IMR-90 (cell line): ENCODE data around the gene TMC1. TPM values are rescaled to one million over a fixed set of nuclear protein-coding genes. Genes with fewer than 3 reads are reported as not detected.

ENCODE experiments used
- ATAC-seq: fragments of 200-7000 bp; cut with Tn5 transposase; 2 replicates; pipeline ENCODE4 v1.9.1; 2020; ENCODE audit warnings: low read depth, mild to moderate bottlenecking, moderate library complexity
- BruUV-seq: library from RNA; stranded (reverse); fragments of 400-500 nt; replicated peaks from 2 replicates; lab custom pipeline; 2021; lab: Mats Ljungman, UMichigan
- CTCF ChIA-PET: fragments of 300-600 bp; formaldehyde crosslinking; extraction: SDS; loops from one replicate; lab custom pipeline; 2021; ENCODE audit warnings: antibody characterized with exemption; lab: Yijun Ruan, JAX
- POLR2A ChIA-PET: fragments of 300-600 bp; sonication (Branson Sonifier 250); formaldehyde crosslinking; loops from one replicate; lab custom pipeline; 2022; ENCODE audit warnings: antibody characterized with exemption; ENCODE audit not compliant: unreplicated experiment; lab: Charles Lee
- DNase-seq: peaks from one replicate; pipeline ENCODE4 v3.0.0; 2013
- H2AFZ ChIP-seq: replicated peaks from 2 replicates; pipeline ENCODE3; 2013; ENCODE audit warnings: low read length, mild to moderate bottlenecking; ENCODE audit not compliant: poor library complexity
- H2AK5ac ChIP-seq: 2 replicates; pipeline ENCODE4 v1.6.1; 2013; ENCODE audit warnings: low read depth, low read length, inconsistent platforms
- H2AK9ac ChIP-seq: replicated peaks from 2 replicates; pipeline ENCODE3; 2013; ENCODE audit warnings: mild to moderate bottlenecking, low read depth, low read length, moderate library complexity; ENCODE audit not compliant: poor library complexity
- H2BK120ac ChIP-seq: 2 replicates; pipeline ENCODE4 v1.6.1; 2013; ENCODE audit warnings: low read depth, low read length, inconsistent platforms
- H2BK15ac ChIP-seq: 3 replicates; pipeline ENCODE4 v1.6.1; 2013; ENCODE audit warnings: low read depth, low read length, inconsistent platforms
- H2BK20ac ChIP-seq: 2 replicates; pipeline ENCODE4 v1.6.1; 2013; ENCODE audit warnings: low read depth, mild to moderate bottlenecking, inconsistent platforms, low read length, moderate library complexity
- H2BK5ac ChIP-seq: 2 replicates; pipeline ENCODE4 v1.6.1; 2013; ENCODE audit warnings: mild to moderate bottlenecking, low read depth, low read length, inconsistent platforms; ENCODE audit not compliant: poor library complexity, severe bottlenecking
- H3K14ac ChIP-seq: replicated peaks from 2 replicates; pipeline ENCODE4 v1.6.1; 2013; ENCODE audit warnings: low read depth, low read length, inconsistent platforms
- H3K18ac ChIP-seq: 2 replicates; pipeline ENCODE4 v1.6.1; 2013; ENCODE audit warnings: low read depth, low read length, control low read depth
- H3K23ac ChIP-seq: 2 replicates; pipeline ENCODE4 v1.6.1; 2013; ENCODE audit warnings: low read depth, low read length, inconsistent platforms
- H3K27ac ChIP-seq: 2 replicates; pipeline ENCODE4 v1.5.1; 2013; ENCODE audit warnings: mild to moderate bottlenecking, control low read depth, low read length; ENCODE audit not compliant: insufficient read depth
- H3K27me3 ChIP-seq: 2 replicates; pipeline ENCODE4 v1.6.1; 2013; ENCODE audit warnings: low read length; ENCODE audit not compliant: control insufficient read depth, insufficient read depth
- H3K36me3 ChIP-seq: 2 replicates; pipeline ENCODE4 v1.6.1; 2013; ENCODE audit warnings: low read length, mixed read lengths; ENCODE audit not compliant: control insufficient read depth, insufficient read depth
- H3K4ac ChIP-seq: 2 replicates; pipeline ENCODE4 v1.6.1; 2013; ENCODE audit warnings: low read depth, low read length, inconsistent platforms
- H3K4me1 ChIP-seq: 2 replicates; pipeline ENCODE4 v1.6.1; 2013; ENCODE audit warnings: low read length, mixed read lengths; ENCODE audit not compliant: control insufficient read depth, insufficient read depth
- H3K4me2 ChIP-seq: 2 replicates; pipeline ENCODE4 v1.6.1; 2013; ENCODE audit warnings: low read depth, mild to moderate bottlenecking, control low read depth, low read length, moderate library complexity
- H3K4me3 ChIP-seq: 2 replicates; pipeline ENCODE4 v1.5.1; 2013; ENCODE audit warnings: low read depth, mild to moderate bottlenecking, control low read depth, low read length, moderate library complexity; ENCODE audit not compliant: insufficient read depth
- H3K56ac ChIP-seq: 2 replicates; pipeline ENCODE4 v1.6.1; 2013; ENCODE audit warnings: low read length, inconsistent platforms; ENCODE audit not compliant: insufficient read depth; ENCODE audit errors: extremely low read depth
- H3K79me1 ChIP-seq, 2 experiments: 2 replicates each; pipeline ENCODE4 v1.6.1; 2013; ENCODE audit warnings: low read length in 2 of 2, inconsistent platforms in 1 of 2, low read depth in 1 of 2
- H3K9ac ChIP-seq: 2 replicates; pipeline ENCODE4 v1.6.1; 2013; ENCODE audit warnings: low read depth, low read length, control low read depth
- H3K9me1 ChIP-seq: 2 replicates; pipeline ENCODE4 v1.6.1; 2013; ENCODE audit warnings: low read length, inconsistent platforms; ENCODE audit not compliant: insufficient read depth
- H3K9me3 ChIP-seq: 2 replicates; pipeline ENCODE4 v1.6.1; 2013; ENCODE audit warnings: low read length; ENCODE audit not compliant: control insufficient read depth, insufficient read depth
- H4K20me1 ChIP-seq: 2 replicates; pipeline ENCODE4 v1.6.1; 2013; ENCODE audit warnings: low read length, inconsistent platforms; ENCODE audit not compliant: insufficient read depth
- H4K5ac ChIP-seq: 2 replicates; pipeline ENCODE4 v1.6.1; 2013; ENCODE audit warnings: mild to moderate bottlenecking, low read depth, low read length, control low read depth
- H4K8ac ChIP-seq, 2 experiments: 2 replicates each; pipeline ENCODE4 v1.6.1; 2013; ENCODE audit warnings: low read depth in 2 of 2, low read length in 2 of 2, control low read depth in 1 of 2, inconsistent platforms in 1 of 2
- H4K91ac ChIP-seq: 2 replicates; pipeline ENCODE4 v1.6.1; 2013; ENCODE audit warnings: low read depth, low read length, inconsistent platforms; ENCODE audit not compliant: insufficient read depth
- BHLHE40 ChIP-seq: fragments of 150-350 bp; IDR thresholded peaks from 2 replicates; pipeline ENCODE4 v1.6.1; 2016; ENCODE audit warnings: mild to moderate bottlenecking, low read depth, low read length
- CEBPB ChIP-seq: IDR thresholded peaks from 2 replicates; pipeline ENCODE4 v1.6.1; 2012; ENCODE audit warnings: low read depth, low read length, improper control_type of control experiment
- CHD1 ChIP-seq: IDR thresholded peaks from 2 replicates; pipeline ENCODE4 v1.6.1; 2012; ENCODE audit warnings: low read depth, low read length, improper control_type of control experiment
- ELK1 ChIP-seq: fragments of 150-350 bp; IDR thresholded peaks from 2 replicates; pipeline ENCODE4 v1.6.1; 2016; ENCODE audit warnings: low read depth, mild to moderate bottlenecking, low read length, moderate library complexity, borderline replicate concordance
- FOS ChIP-seq: fragments of 150-350 bp; IDR thresholded peaks from 2 replicates; pipeline ENCODE4 v1.6.1; 2016; ENCODE audit warnings: low read depth, low read length
- MAFK ChIP-seq: IDR thresholded peaks from 2 replicates; pipeline ENCODE4 v1.6.1; 2012; ENCODE audit warnings: low read depth, low read length, improper control_type of control experiment
- MAZ ChIP-seq: IDR thresholded peaks from 2 replicates; pipeline ENCODE4 v1.6.1; 2012; ENCODE audit warnings: low read depth, mild to moderate bottlenecking, low read length, improper control_type of control experiment, moderate library complexity, borderline replicate concordance
- MXI1 ChIP-seq: IDR thresholded peaks from 2 replicates; pipeline ENCODE4 v1.6.1; 2012; ENCODE audit warnings: low read depth, mild to moderate bottlenecking, low read length, moderate library complexity, borderline replicate concordance
- NFE2L2 ChIP-seq: fragments of 150-350 bp; IDR thresholded peaks from 2 replicates; pipeline ENCODE4 v1.6.1; 2016; ENCODE audit warnings: low read depth, mild to moderate bottlenecking, low read length
- POLR2A ChIP-seq: IDR thresholded peaks from 2 replicates; pipeline ENCODE4 v1.6.1; 2012; ENCODE audit warnings: mild to moderate bottlenecking, low read depth, low read length
- RAD21 ChIP-seq: IDR thresholded peaks from 2 replicates; pipeline ENCODE4 v1.6.1; 2012; ENCODE audit warnings: low read length, improper control_type of control experiment
- RFX5 ChIP-seq: IDR thresholded peaks from 2 replicates; pipeline ENCODE4 v1.8.0; 2012; ENCODE audit warnings: low read depth, mild to moderate bottlenecking, low read length, moderate library complexity
- SMC3 ChIP-seq: fragments of 150-350 bp; IDR thresholded peaks from 2 replicates; pipeline ENCODE4 v1.6.1; 2016; ENCODE audit warnings: low read depth, mild to moderate bottlenecking, antibody characterized with exemption, low read length, moderate library complexity
- USF2 ChIP-seq: fragments of 150-350 bp; IDR thresholded peaks from 2 replicates; pipeline ENCODE4 v1.6.1; 2017; ENCODE audit warnings: mild to moderate bottlenecking, antibody characterized with exemption, low read length, low read depth
- WGBS, 2 experiments: methylation state at CpG; one replicate each; pipeline versions ENCODE4 v1.1.5 to v1.1.7; 2013; ENCODE audit warnings: missing lambda C conversion rate in 2 of 2; ENCODE audit not compliant: insufficient read length in 1 of 2; ENCODE audit errors: extremely low coverage in 2 of 2; 5-methylcytosine and 5-hydroxymethylcytosine counted together
- dilution Hi-C: fragments of 300-500 bp; cut with HindIII; formaldehyde crosslinking; loops from one replicate; pipeline ENCODE4 v1.14.3; 2018; ENCODE audit warnings: low sequenced_read_pairs; ENCODE audit not compliant: unreplicated experiment
- in situ Hi-C: fragments of 300-500 bp; cut with MboI; formaldehyde crosslinking; loops from 3 replicates; pipeline ENCODE4 v1.14.3; 2019; ENCODE audit warnings: low sequenced_read_pairs, inconsistent platforms, mixed read lengths
- intact Hi-C: fragments of 100-400 bp; cut with micrococcal nuclease; formaldehyde crosslinking; loops from 2 replicates; pipeline ENCODE4 v1.10.0; 2022
- polyA plus RNA-seq, 3 experiments: library from polyadenylated mRNA; depleted of rRNA; stranded (reverse); fragments of >200 nt; gene quantifications; 2 replicates each; pipeline ENCODE4 v1.2.3, GENCODE V29; 2012; ENCODE audit warnings: low replicate concordance in 1 of 3
- total RNA-seq: library from RNA; depleted of rRNA; stranded (reverse); fragments of >200 nt; gene quantifications from 2 replicates; pipeline ENCODE4 v1.2.3, GENCODE V29; 2012
- TF ChIP-seq, protein P1 (sequence below): conservative IDR thresholded peaks from 2 replicates; pipeline ENCODE4 v1.5.1; 2012; ENCODE audit warnings: mild to moderate bottlenecking, low read depth, low read length, improper control_type of control experiment

TMC1 gene
- total and polyA plus RNA-seq, 2 of the 4 experiments (the other 2 are of a cell fraction), result not detected

GRCh38 chr9:72834994-72835393, 313.6 kb downstream of the TMC1 start:
- no peak overlapping the region for H2BK15ac ChIP-seq
- dilution Hi-C loops, result no loop called here
- POLR2A ChIA-PET, result no interaction called here

More at GRCh38 chr9:72834994-72835393, 313.6 kb downstream of the TMC1 start:
- Histone ChIP-seq H4K5ac (no peak overlapping the region), H3K27me3 (no peaks in the 10 kb centered on the region), H3K4me3 (no peak overlapping the region), H3K23ac (no peak overlapping the region), H3K56ac (no peak overlapping the region), H4K8ac (no peak overlapping the region), H2AK5ac (no peak overlapping the region), H3K9me1 (no peaks in the 10 kb centered on the region), H2AFZ (no peak overlapping the region), H4K91ac (no peak overlapping the region), H3K4me1 (no peaks in the 10 kb centered on the region), H3K18ac (no peak overlapping the region), H2AK9ac (no peak overlapping the region), H3K4me2 (no peak overlapping the region), H3K27ac (no peak overlapping the region), H3K14ac (no peak overlapping the region), H2BK120ac (no peak overlapping the region), H4K20me1 (no peaks in the 10 kb centered on the region), H3K79me1 (no peaks in the 10 kb centered on the region), H2BK5ac (no peak overlapping the region), H3K4ac (no peak overlapping the region), H3K9ac (no peak overlapping the region), H3K36me3 (no peaks in the 10 kb centered on the region), H2BK20ac (no peak overlapping the region), H3K9me3 (no peaks in the 10 kb centered on the region)
- ATAC-seq, result no peak
- DNase-seq, result no peak
- TF ChIP-seq RAD21 (no peak), POLR2A (no peak), CEBPB (no peak), MAZ (no peak), CHD1 (no peak), USF2 (no peak), MAFK (no peak), NFE2L2 (no peak), MXI1 (no peak), ELK1 (no peak), BHLHE40 (no peak), SMC3 (no peak), RFX5 (no peak), FOS (no peak)
- TF ChIP-seq, protein P1, sequence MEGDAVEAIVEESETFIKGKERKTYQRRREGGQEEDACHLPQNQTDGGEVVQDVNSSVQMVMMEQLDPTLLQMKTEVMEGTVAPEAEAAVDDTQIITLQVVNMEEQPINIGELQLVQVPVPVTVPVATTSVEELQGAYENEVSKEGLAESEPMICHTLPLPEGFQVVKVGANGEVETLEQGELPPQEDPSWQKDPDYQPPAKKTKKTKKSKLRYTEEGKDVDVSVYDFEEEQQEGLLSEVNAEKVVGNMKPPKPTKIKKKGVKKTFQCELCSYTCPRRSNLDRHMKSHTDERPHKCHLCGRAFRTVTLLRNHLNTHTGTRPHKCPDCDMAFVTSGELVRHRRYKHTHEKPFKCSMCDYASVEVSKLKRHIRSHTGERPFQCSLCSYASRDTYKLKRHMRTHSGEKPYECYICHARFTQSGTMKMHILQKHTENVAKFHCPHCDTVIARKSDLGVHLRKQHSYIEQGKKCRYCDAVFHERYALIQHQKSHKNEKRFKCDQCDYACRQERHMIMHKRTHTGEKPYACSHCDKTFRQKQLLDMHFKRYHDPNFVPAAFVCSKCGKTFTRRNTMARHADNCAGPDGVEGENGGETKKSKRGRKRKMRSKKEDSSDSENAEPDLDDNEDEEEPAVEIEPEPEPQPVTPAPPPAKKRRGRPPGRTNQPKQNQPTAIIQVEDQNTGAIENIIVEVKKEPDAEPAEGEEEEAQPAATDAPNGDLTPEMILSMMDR, result no peak
- CTCF ChIA-PET, result interaction anchor here (0.6 kb wide), 1 partner anchor 379 kb away, joined by 6 read pairs; no protein-coding TSS in a partner anchor
- in situ Hi-C loops (loop anchor here (10.0 kb wide), 1 partner anchor 60 kb away; no protein-coding TSS in a partner anchor), intact Hi-C loops (no loop called here)
- no CpG with 5 or more reads among the region's 1 CpG for WGBS, 2 experiments
- no TSS peak for BruUV-seq
